Measurements from ENCODE around the gene PLEKHM2.
A peak's percentile ranks its signal among the peaks of the same experiment; 100 is the strongest.

The PLEKHM2 gene

GRCh38 chr1:15674386-15675159, 9.5 kb upstream of the PLEKHM2 start:
- no peak overlapping the region for H3K9ac ChIP-seq
- H3K4me1 ChIP-seq: no peaks in the 10 kb centered on the region
- no peaks in the 10 kb centered on the region; the same call in 1 of the 2 replicates for H4K20me1 ChIP-seq
- no peak overlapping the region for H3K4me3 ChIP-seq
- H3K27ac ChIP-seq: no peak overlapping the region
- no peaks in the 10 kb centered on the region for H3K27me3 ChIP-seq
- TF ChIP-seq Cebpa-rat (IDR thresholded peaks at IDR 0.05): no peak
- H3K36me3 ChIP-seq: no peaks in the 10 kb centered on the region
- H3K4me2 ChIP-seq: no peak overlapping the region
- H3K9me3 ChIP-seq: no peaks in the 10 kb centered on the region

- H3K4me3 ChIP-seq: no peak overlapping the region
- H3K27me3 ChIP-seq: no peaks in the 10 kb centered on the region
- no peaks in the 10 kb centered on the region for H3K36me3 ChIP-seq
- no peak overlapping the region for H3K27ac ChIP-seq
- H3K9me3 ChIP-seq: no peaks in the 10 kb centered on the region
- H3K9ac ChIP-seq: no peak overlapping the region
- no peaks in the 10 kb centered on the region for H3K4me1 ChIP-seq
- no peaks in the 10 kb centered on the region for H4K20me1 ChIP-seq
- no peak overlapping the region for H3K4me2 ChIP-seq
- TF ChIP-seq Cebpa-rat (IDR thresholded peaks at IDR 0.05): no peak
These were observed 8.1 kb upstream of the PLEKHM2 start for GRCh38 chr1:15676010-15676409.

- TF ChIP-seq Cebpa-rat (IDR thresholded peaks at IDR 0.05): no peak
- H3K4me1 ChIP-seq: peaks cover 7% of the 10 kb centered on the region
- no peak overlapping the region for H3K4me2 ChIP-seq
- no peaks in the 10 kb centered on the region for H3K27me3 ChIP-seq
- no peaks in the 10 kb centered on the region for H3K9me3 ChIP-seq
- H3K36me3 ChIP-seq: no peaks in the 10 kb centered on the region
- no peak overlapping the region for H3K27ac ChIP-seq
- H4K20me1 ChIP-seq: no peaks in the 10 kb centered on the region
- H3K4me3 ChIP-seq: no peak overlapping the region
- no peak overlapping the region for H3K9ac ChIP-seq
These were observed 7.1 kb upstream of the PLEKHM2 start for GRCh38 chr1:15676688-15677661.

GRCh38 chr1:15678578-15678977, 5.5 kb upstream of the PLEKHM2 start:
- TF ChIP-seq Cebpa-rat (IDR thresholded peaks at IDR 0.05): no peak
- Histone ChIP-seq H3K27ac (no peak overlapping the region), H3K4me2 (no peak overlapping the region), H3K4me1 (peaks cover 23% of the 10 kb centered on the region), H3K9me3 (no peaks in the 10 kb centered on the region), H3K27me3 (no peaks in the 10 kb centered on the region), H4K20me1 (no peaks in the 10 kb centered on the region), H3K9ac (no peak overlapping the region), H3K36me3 (no peaks in the 10 kb centered on the region), H3K4me3 (no peak overlapping the region)

GRCh38 chr1:15680131-15680530, 4.0 kb upstream of the PLEKHM2 start:
- Histone ChIP-seq H3K4me1 (peaks cover 28% of the 10 kb centered on the region), H3K27ac (no peak overlapping the region)

GRCh38 chr1:15680561-15681348, 3.4 kb upstream of the PLEKHM2 start:
- Histone ChIP-seq H3K36me3 (no peaks in the 10 kb centered on the region), H3K9me3 (no peaks in the 10 kb centered on the region), H3K27me3 (no peaks in the 10 kb centered on the region), H3K4me1 (peaks cover 34% of the 10 kb centered on the region), H3K4me3 (no peak overlapping the region), H3K4me2 (no peak overlapping the region), H3K27ac (no peak overlapping the region), H3K9ac (no peak overlapping the region), H4K20me1 (peaks cover 12% of the 10 kb centered on the region)
- no peak for TF ChIP-seq Cebpa-rat (IDR thresholded peaks at IDR 0.05)

More at GRCh38 chr1:15680131-15680530, 4.0 kb upstream of the PLEKHM2 start:
- Histone ChIP-seq H3K4me3 (no peak overlapping the region), H4K20me1 (peaks cover 5% of the 10 kb centered on the region), H3K27me3 (no peaks in the 10 kb centered on the region), H3K4me2 (no peak overlapping the region), H3K9me3 (no peaks in the 10 kb centered on the region), H3K36me3 (no peaks in the 10 kb centered on the region), H3K9ac (no peak overlapping the region)
- TF ChIP-seq Cebpa-rat (IDR thresholded peaks at IDR 0.05): no peak

- Histone ChIP-seq H3K9ac (no peak overlapping the region), H3K9me3 (no peaks in the 10 kb centered on the region), H3K36me3 (no peaks in the 10 kb centered on the region), H3K4me2 (peak overlapping the region; percentile 94), H4K20me1 (peaks cover 20% of the 10 kb centered on the region), H3K27ac (no peak overlapping the region), H3K4me1 (peaks cover 42% of the 10 kb centered on the region), H3K4me3 (no peak overlapping the region), H3K27me3 (no peaks in the 10 kb centered on the region)
- no peak for TF ChIP-seq Cebpa-rat (IDR thresholded peaks at IDR 0.05)
These were observed 2.5 kb upstream of the PLEKHM2 start for GRCh38 chr1:15681349-15682292.

- peaks cover 33% of the 10 kb centered on the region for H4K20me1 ChIP-seq
- H3K9ac ChIP-seq: peak overlapping the region; percentile 90; the same call in 1 of the 2 replicates
- no peaks in the 10 kb centered on the region; the same call in 1 of the 2 replicates for H3K36me3 ChIP-seq
- no peak for TF ChIP-seq Cebpa-rat (IDR thresholded peaks at IDR 0.05)
- no peaks in the 10 kb centered on the region for H3K27me3 ChIP-seq
- peak overlapping the region; percentile 94 for H3K4me2 ChIP-seq
- peak overlapping the region; percentile 93 for H3K27ac ChIP-seq
- no peaks in the 10 kb centered on the region for H3K9me3 ChIP-seq
- peak overlapping the region; percentile 85; the same call in 1 of the 2 replicates for H3K4me3 ChIP-seq
- H3K4me1 ChIP-seq: peaks cover 51% of the 10 kb centered on the region
These were observed 1.2 kb upstream of the PLEKHM2 start for GRCh38 chr1:15682936-15683341.
